ENCODE data around the gene MLYCD.

MLYCD gene

GRCh38 chr16:83912519-83913244 is 13.8 kb downstream of the MLYCD start:
- Histone ChIP-seq H3K9me3 (ENCODE audit: control insufficient read depth, low read length) (no peaks in the 10 kb centered on the region), H3K4me3 (ENCODE audit: insufficient read depth in 1 of 2, low read depth in 1 of 2, low read length in 2 of 2) (no peak overlapping the region), H3K36me3 (ENCODE audit: control insufficient read depth in 1 of 2, insufficient read depth in 2 of 2, low read depth in 1 of 2, low read length in 2 of 2) (peaks cover 63 to 66% of the 10 kb centered on the region in 2 experiments), H3K4me1 (ENCODE audit: control insufficient read depth, insufficient read depth, low read depth, low read length) (peaks cover 5% of the 10 kb centered on the region), H4K91ac (ENCODE audit: low read length) (no peak overlapping the region), H2AK5ac (ENCODE audit: low read length, severe bottlenecking) (no peak overlapping the region), H3K23ac (ENCODE audit: low read length in 2 of 2) (no peak overlapping the region), H2BK15ac (ENCODE audit: low read depth, poor library complexity, severe bottlenecking) (no peak overlapping the region), H3K4me2 (ENCODE audit: low read length, poor library complexity, severe bottlenecking) (no peak overlapping the region), H3K79me1 (replicated peaks; ENCODE audit: low read length, poor library complexity, severe bottlenecking) (peaks cover 19% of the 10 kb centered on the region), H2BK120ac (ENCODE audit: low read depth, low read length) (no peak overlapping the region), H2BK5ac (ENCODE audit: low read depth, low read length, poor library complexity, severe bottlenecking) (no peak overlapping the region), H2BK12ac (ENCODE audit: low read length in 2 of 2) (no peak overlapping the region), H3K9ac (ENCODE audit: low read length) (no peak overlapping the region), H3K27me3 (ENCODE audit: control insufficient read depth in 1 of 2, insufficient read depth in 1 of 2, low read length in 2 of 2) (no peaks in the 10 kb centered on the region), H3K14ac (ENCODE audit: low read length in 2 of 2) (no peak overlapping the region), H3K18ac (ENCODE audit: low read depth in 1 of 2, low read length in 2 of 2) (no peak overlapping the region), H4K8ac (ENCODE audit: low read length) (no peak overlapping the region), H3K27ac (ENCODE audit: low read length, poor library complexity, severe bottlenecking) (no peak overlapping the region), H2AFZ (ENCODE audit: low read depth, low read length) (no peak overlapping the region), H3K4ac (ENCODE audit: low read depth in 1 of 2, low read length in 2 of 2) (no peak overlapping the region)
- WGBS: 91% methylated on average over 8 of the region's 12 CpGs
- no peak for DNase-seq

GRCh38 chr16:83913245-83913633 is 14.3 kb downstream of the MLYCD start:
- Histone ChIP-seq H3K18ac (ENCODE audit: low read depth in 1 of 2, low read length in 2 of 2) (no peak overlapping the region), H3K4ac (ENCODE audit: low read depth in 1 of 2, low read length in 2 of 2) (no peak overlapping the region), H2BK5ac (ENCODE audit: low read depth, low read length, poor library complexity, severe bottlenecking) (no peak overlapping the region), H2BK120ac (ENCODE audit: low read depth, low read length) (no peak overlapping the region), H4K91ac (ENCODE audit: low read length) (no peak overlapping the region), H3K79me1 (replicated peaks; ENCODE audit: low read length, poor library complexity, severe bottlenecking) (peaks cover 18% of the 10 kb centered on the region), H3K23ac (ENCODE audit: low read length in 2 of 2) (no peak overlapping the region), H3K14ac (ENCODE audit: low read length in 2 of 2) (no peak overlapping the region), H3K9ac (ENCODE audit: low read length) (no peak overlapping the region), H3K27me3 (ENCODE audit: control insufficient read depth in 1 of 2, insufficient read depth in 1 of 2, low read length in 2 of 2) (no peaks in the 10 kb centered on the region), H3K36me3 (ENCODE audit: control insufficient read depth in 1 of 2, insufficient read depth in 2 of 2, low read depth in 1 of 2, low read length in 2 of 2) (peaks cover 67 to 69% of the 10 kb centered on the region in 2 experiments), H3K4me1 (ENCODE audit: control insufficient read depth, insufficient read depth, low read depth, low read length) (peaks cover 5% of the 10 kb centered on the region), H2BK12ac (ENCODE audit: low read length in 2 of 2) (no peak overlapping the region), H3K4me3 (ENCODE audit: insufficient read depth in 1 of 2, low read depth in 1 of 2, low read length in 2 of 2) (no peak overlapping the region), H3K9me3 (ENCODE audit: control insufficient read depth, low read length) (no peaks in the 10 kb centered on the region), H3K27ac (ENCODE audit: low read length, poor library complexity, severe bottlenecking) (no peak overlapping the region), H2AK5ac (ENCODE audit: low read length, severe bottlenecking) (no peak overlapping the region), H2BK15ac (ENCODE audit: low read depth, poor library complexity, severe bottlenecking) (no peak overlapping the region), H4K8ac (ENCODE audit: low read length) (no peak overlapping the region), H3K4me2 (ENCODE audit: low read length, poor library complexity, severe bottlenecking) (no peak overlapping the region), H2AFZ (ENCODE audit: low read depth, low read length) (no peak overlapping the region)
- 85% methylated on average over 13 of the region's 15 CpGs for WGBS
- no peak for DNase-seq

- Histone ChIP-seq H3K4ac (ENCODE audit: low read depth in 1 of 2, low read length in 2 of 2) (no peak overlapping the region), H3K9me3 (ENCODE audit: control insufficient read depth, low read length) (no peaks in the 10 kb centered on the region), H3K79me1 (replicated peaks; ENCODE audit: low read length, poor library complexity, severe bottlenecking) (peaks cover 13% of the 10 kb centered on the region), H3K27ac (ENCODE audit: low read length, poor library complexity, severe bottlenecking) (no peak overlapping the region), H3K18ac (ENCODE audit: low read depth in 1 of 2, low read length in 2 of 2) (no peak overlapping the region), H2AFZ (ENCODE audit: low read depth, low read length) (no peak overlapping the region), H3K36me3 (ENCODE audit: control insufficient read depth in 1 of 2, insufficient read depth in 2 of 2, low read depth in 1 of 2, low read length in 2 of 2) (peaks cover 70 to 72% of the 10 kb centered on the region in 2 experiments), H3K4me2 (ENCODE audit: low read length, poor library complexity, severe bottlenecking) (no peak overlapping the region), H2BK12ac (ENCODE audit: low read length in 2 of 2) (no peak overlapping the region), H2BK120ac (ENCODE audit: low read depth, low read length) (no peak overlapping the region), H3K27me3 (ENCODE audit: control insufficient read depth in 1 of 2, insufficient read depth in 1 of 2, low read length in 2 of 2) (no peaks in the 10 kb centered on the region), H4K8ac (ENCODE audit: low read length) (no peak overlapping the region), H3K4me1 (ENCODE audit: control insufficient read depth, insufficient read depth, low read depth, low read length) (peaks cover 2% of the 10 kb centered on the region), H2BK15ac (ENCODE audit: low read depth, poor library complexity, severe bottlenecking) (no peak overlapping the region), H3K9ac (ENCODE audit: low read length) (no peak overlapping the region), H3K23ac (ENCODE audit: low read length in 2 of 2) (no peak overlapping the region), H3K14ac (ENCODE audit: low read length in 2 of 2) (no peak overlapping the region), H3K4me3 (ENCODE audit: insufficient read depth in 1 of 2, low read depth in 1 of 2, low read length in 2 of 2) (no peak overlapping the region), H2BK5ac (ENCODE audit: low read depth, low read length, poor library complexity, severe bottlenecking) (no peak overlapping the region), H2AK5ac (ENCODE audit: low read length, severe bottlenecking) (no peak overlapping the region), H4K91ac (ENCODE audit: low read length) (no peak overlapping the region)
- DNase-seq: no peak
- WGBS: 96% methylated on average over 21 of the region's 21 CpGs
These were observed 15.3 kb downstream of the MLYCD start for GRCh38 chr16:83914091-83914710.

GRCh38 chr16:83915081-83915480 is 16.2 kb downstream of the MLYCD start:
- no peak overlapping the region for H3K14ac ChIP-seq (ENCODE audit: low read length in 2 of 2)
- no peak overlapping the region for H4K8ac ChIP-seq (ENCODE audit: low read length)
- H3K27ac ChIP-seq (ENCODE audit: low read length, poor library complexity, severe bottlenecking): no peak overlapping the region
- H3K4me1 ChIP-seq (ENCODE audit: control insufficient read depth, insufficient read depth, low read depth, low read length): peaks cover 2% of the 10 kb centered on the region
- H3K9me3 ChIP-seq (ENCODE audit: control insufficient read depth, low read length): no peaks in the 10 kb centered on the region
- H3K9ac ChIP-seq (ENCODE audit: low read length): no peak overlapping the region
- H4K91ac ChIP-seq (ENCODE audit: low read length): no peak overlapping the region
- no peak for DNase-seq
- H2AK5ac ChIP-seq (ENCODE audit: low read length, severe bottlenecking): no peak overlapping the region
- H3K23ac ChIP-seq (ENCODE audit: low read length in 2 of 2): no peak overlapping the region
- peaks cover 13% of the 10 kb centered on the region for H3K79me1 ChIP-seq (replicated peaks; ENCODE audit: low read length, poor library complexity, severe bottlenecking)
- no peak overlapping the region for H2AFZ ChIP-seq (ENCODE audit: low read depth, low read length)
- no peak overlapping the region for H3K4ac ChIP-seq (ENCODE audit: low read depth in 1 of 2, low read length in 2 of 2)
- peaks cover 73 to 74% of the 10 kb centered on the region in 2 experiments for H3K36me3 ChIP-seq (ENCODE audit: control insufficient read depth in 1 of 2, insufficient read depth in 2 of 2, low read depth in 1 of 2, low read length in 2 of 2)
- H2BK120ac ChIP-seq (ENCODE audit: low read depth, low read length): no peak overlapping the region
- no peak overlapping the region for H2BK15ac ChIP-seq (ENCODE audit: low read depth, poor library complexity, severe bottlenecking)
- H2BK5ac ChIP-seq (ENCODE audit: low read depth, low read length, poor library complexity, severe bottlenecking): no peak overlapping the region
- H2BK12ac ChIP-seq (ENCODE audit: low read length in 2 of 2): no peak overlapping the region
- WGBS: 98% methylated on average over 22 of the region's 22 CpGs
- no peak overlapping the region for H3K4me2 ChIP-seq (ENCODE audit: low read length, poor library complexity, severe bottlenecking)
- H3K4me3 ChIP-seq (ENCODE audit: insufficient read depth in 1 of 2, low read depth in 1 of 2, low read length in 2 of 2): no peak overlapping the region
- no peak overlapping the region for H3K18ac ChIP-seq (ENCODE audit: low read depth in 1 of 2, low read length in 2 of 2)
- no peaks in the 10 kb centered on the region for H3K27me3 ChIP-seq (ENCODE audit: control insufficient read depth in 1 of 2, insufficient read depth in 1 of 2, low read length in 2 of 2)
